Muscle of leg (tissue), 11 donors: ENCODE data around the gene CAMSAP1. TPM values are rescaled to one million over a fixed set of nuclear protein-coding genes. Genes with fewer than 3 reads are reported as not detected.
A peak's percentile ranks its signal among the peaks of the same experiment; 100 is the strongest.

ENCODE experiments used
- DNase-seq: peaks from one replicate; pipeline ENCODE4 v3.0.0; 2013
- H3K27ac ChIP-seq: one replicate; pipeline ENCODE4 v1.5.1; 2013; ENCODE audit warnings: mild to moderate bottlenecking, low read length, control low read depth
- H3K27me3 ChIP-seq: one replicate; pipeline ENCODE4 v1.6.1; 2013; ENCODE audit warnings: low read length; ENCODE audit not compliant: control insufficient read depth, insufficient read depth
- H3K36me3 ChIP-seq: one replicate; pipeline ENCODE4 v1.6.1; 2013; ENCODE audit warnings: low read length; ENCODE audit not compliant: control insufficient read depth, insufficient read depth
- H3K4me1 ChIP-seq: one replicate; pipeline ENCODE4 v1.6.1; 2013; ENCODE audit warnings: low read length; ENCODE audit not compliant: control insufficient read depth, insufficient read depth
- H3K4me3 ChIP-seq: one replicate; pipeline ENCODE4 v1.5.1; 2013; ENCODE audit warnings: low read length, control low read depth
- H3K9me3 ChIP-seq: replicated peaks from 2 replicates; pipeline ENCODE4 v1.6.1; 2013; ENCODE audit warnings: low read depth, low read length; ENCODE audit not compliant: control insufficient read depth
- WGBS: methylation state at CpG from one replicate; pipeline ENCODE4 v1.1.5; 2013; ENCODE audit warnings: missing lambda C conversion rate; ENCODE audit not compliant: insufficient coverage; 5-methylcytosine and 5-hydroxymethylcytosine counted together
- polyA plus RNA-seq, 8 donors: library from polyadenylated mRNA; unstranded; fragments of 120-200 nt; gene quantifications; one replicate each; pipeline versions ENCODE4 v1.2.1 to v1.2.3, GENCODE V29; 2013; ENCODE audit warnings: inconsistent platforms in 1 of 8, low replicate concordance in 1 of 8; ENCODE audit not compliant: insufficient read length in 8 of 8, insufficient read depth in 1 of 8
- total RNA-seq: library from RNA; stranded (reverse); fragments of 120-200 nt; gene quantifications from one replicate; pipeline ENCODE4 v1.2.4, GENCODE V29; 2013

CAMSAP1 gene
- total and polyA plus RNA-seq, 9 donors = 19.4 to 27.9 (median 24.7) TPM

GRCh38 chr9:135822374-135822755, 85.0 kb downstream of the CAMSAP1 start:
- Histone ChIP-seq H3K9me3 (no peaks in the 10 kb centered on the region), H3K4me1 (peaks cover 23% of the 10 kb centered on the region), H3K27ac (peak overlapping the region; percentile 35), H3K27me3 (no peaks in the 10 kb centered on the region), H3K4me3 (no peak overlapping the region), H3K36me3 (peaks cover 71% of the 10 kb centered on the region)
- WGBS = 93% methylated on average over 13 of the region's 18 CpGs
- DNase-seq = no peak

- peak; percentile 69 for DNase-seq
- Histone ChIP-seq H3K27me3 (no peaks in the 10 kb centered on the region), H3K9me3 (no peaks in the 10 kb centered on the region), H3K4me1 (peaks cover 28% of the 10 kb centered on the region), H3K4me3 (no peak overlapping the region), H3K36me3 (peaks cover 72% of the 10 kb centered on the region), H3K27ac (peak overlapping the region; percentile 35)
- WGBS = 90% methylated on average over 27 of the region's 27 CpGs
These were observed 85.5 kb downstream of the CAMSAP1 start for GRCh38 chr9:135821733-135822373.

GRCh38 chr9:135821116-135821515, 86.2 kb downstream of the CAMSAP1 start:
- Histone ChIP-seq H3K4me3 (no peak overlapping the region), H3K27me3 (no peaks in the 10 kb centered on the region), H3K36me3 (peaks cover 79% of the 10 kb centered on the region), H3K4me1 (peaks cover 35% of the 10 kb centered on the region), H3K9me3 (no peaks in the 10 kb centered on the region), H3K27ac (no peak overlapping the region)
- DNase-seq = no peak
- 92% methylated on average over 20 of the region's 20 CpGs for WGBS

GRCh38 chr9:135820661-135821060, 86.7 kb downstream of the CAMSAP1 start:
- Histone ChIP-seq H3K27me3 (no peaks in the 10 kb centered on the region), H3K36me3 (peaks cover 83% of the 10 kb centered on the region), H3K9me3 (no peaks in the 10 kb centered on the region), H3K4me1 (peaks cover 39% of the 10 kb centered on the region), H3K4me3 (no peak overlapping the region), H3K27ac (no peak overlapping the region)
- no peak for DNase-seq
- 97% methylated on average over 18 of the region's 18 CpGs for WGBS

GRCh38 chr9:135819905-135820304, 87.4 kb downstream of the CAMSAP1 start:
- H3K36me3 ChIP-seq = peaks cover 89% of the 10 kb centered on the region
- WGBS = 95% methylated on average over 9 of the region's 13 CpGs

GRCh38 chr9:135818718-135819475, 88.4 kb downstream of the CAMSAP1 start:
- DNase-seq = no peak
- H3K9me3 ChIP-seq = no peaks in the 10 kb centered on the region
- no peaks in the 10 kb centered on the region for H3K27me3 ChIP-seq
- no peak overlapping the region for H3K4me3 ChIP-seq
- peaks cover 93% of the 10 kb centered on the region for H3K36me3 ChIP-seq
- WGBS = 95% methylated on average over 41 of the region's 43 CpGs
- H3K27ac ChIP-seq = no peak overlapping the region
- peaks cover 43% of the 10 kb centered on the region for H3K4me1 ChIP-seq

More at GRCh38 chr9:135819905-135820304, 87.4 kb downstream of the CAMSAP1 start:
- H3K9me3 ChIP-seq = no peaks in the 10 kb centered on the region
- no peak overlapping the region for H3K27ac ChIP-seq
- DNase-seq = no peak
- H3K4me3 ChIP-seq = no peak overlapping the region
- peaks cover 43% of the 10 kb centered on the region for H3K4me1 ChIP-seq
- no peaks in the 10 kb centered on the region for H3K27me3 ChIP-seq

GRCh38 chr9:135817951-135818717, 89.2 kb downstream of the CAMSAP1 start:
- Histone ChIP-seq H3K4me3 (no peak overlapping the region), H3K9me3 (no peaks in the 10 kb centered on the region), H3K4me1 (peaks cover 43% of the 10 kb centered on the region), H3K27ac (no peak overlapping the region), H3K36me3 (peaks cover 92% of the 10 kb centered on the region), H3K27me3 (no peaks in the 10 kb centered on the region)
- no peak for DNase-seq
- WGBS = 96% methylated on average over 65 of the region's 66 CpGs

GRCh38 chr9:135816651-135816970, 90.7 kb downstream of the CAMSAP1 start:
- 71% methylated on average over 12 of the region's 12 CpGs for WGBS
- no peak for DNase-seq
- H3K27me3 ChIP-seq = no peaks in the 10 kb centered on the region
- no peak overlapping the region for H3K4me3 ChIP-seq
- no peaks in the 10 kb centered on the region for H3K9me3 ChIP-seq
- peaks cover 86% of the 10 kb centered on the region for H3K36me3 ChIP-seq
- peak overlapping the region; percentile 78 for H3K27ac ChIP-seq
- H3K4me1 ChIP-seq = peaks cover 42% of the 10 kb centered on the region

GRCh38 chr9:135815830-135816650, 91.3 kb downstream of the CAMSAP1 start:
- DNase-seq = peak; percentile 64
- Histone ChIP-seq H3K9me3 (peaks cover 2% of the 10 kb centered on the region), H3K27ac (peak overlapping the region; percentile 78), H3K36me3 (peaks cover 86% of the 10 kb centered on the region), H3K4me3 (no peak overlapping the region), H3K27me3 (no peaks in the 10 kb centered on the region), H3K4me1 (peaks cover 42% of the 10 kb centered on the region)
- 75% methylated on average over 21 of the region's 28 CpGs for WGBS
